GM12801 (cell line): ENCODE measurements around the gene STOX1.

Source experiments
- TF ChIP-seq, protein P1 (sequence below): IDR thresholded peaks from one replicate; pipeline ENCODE4 v1.5.1; 2011; ENCODE audit warnings: control low read depth; ENCODE audit not compliant: insufficient read length; ENCODE audit errors: extremely low read depth

Gene STOX1

DNA sequence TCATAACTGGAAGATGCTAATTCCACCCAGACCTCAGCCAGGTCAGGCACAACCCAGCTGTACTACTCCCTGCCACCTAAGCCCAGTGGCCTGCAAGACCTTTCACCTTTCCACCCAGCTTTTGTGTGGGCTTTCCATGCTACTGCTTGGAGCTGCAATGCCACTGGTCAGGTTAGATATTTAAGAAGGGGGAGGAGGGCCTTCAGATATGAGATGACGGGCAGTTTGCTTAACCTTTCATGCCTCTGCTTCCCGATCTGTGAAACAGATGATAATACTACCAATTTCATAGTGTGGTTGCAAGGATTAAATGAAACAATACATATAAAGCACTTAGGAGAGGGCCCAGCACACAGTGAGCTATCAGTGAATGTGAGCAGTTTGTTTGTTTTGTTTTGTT is 20.9 kb downstream of the STOX1 start:
- TF ChIP-seq, protein P1, sequence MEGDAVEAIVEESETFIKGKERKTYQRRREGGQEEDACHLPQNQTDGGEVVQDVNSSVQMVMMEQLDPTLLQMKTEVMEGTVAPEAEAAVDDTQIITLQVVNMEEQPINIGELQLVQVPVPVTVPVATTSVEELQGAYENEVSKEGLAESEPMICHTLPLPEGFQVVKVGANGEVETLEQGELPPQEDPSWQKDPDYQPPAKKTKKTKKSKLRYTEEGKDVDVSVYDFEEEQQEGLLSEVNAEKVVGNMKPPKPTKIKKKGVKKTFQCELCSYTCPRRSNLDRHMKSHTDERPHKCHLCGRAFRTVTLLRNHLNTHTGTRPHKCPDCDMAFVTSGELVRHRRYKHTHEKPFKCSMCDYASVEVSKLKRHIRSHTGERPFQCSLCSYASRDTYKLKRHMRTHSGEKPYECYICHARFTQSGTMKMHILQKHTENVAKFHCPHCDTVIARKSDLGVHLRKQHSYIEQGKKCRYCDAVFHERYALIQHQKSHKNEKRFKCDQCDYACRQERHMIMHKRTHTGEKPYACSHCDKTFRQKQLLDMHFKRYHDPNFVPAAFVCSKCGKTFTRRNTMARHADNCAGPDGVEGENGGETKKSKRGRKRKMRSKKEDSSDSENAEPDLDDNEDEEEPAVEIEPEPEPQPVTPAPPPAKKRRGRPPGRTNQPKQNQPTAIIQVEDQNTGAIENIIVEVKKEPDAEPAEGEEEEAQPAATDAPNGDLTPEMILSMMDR: no peak

DNA sequence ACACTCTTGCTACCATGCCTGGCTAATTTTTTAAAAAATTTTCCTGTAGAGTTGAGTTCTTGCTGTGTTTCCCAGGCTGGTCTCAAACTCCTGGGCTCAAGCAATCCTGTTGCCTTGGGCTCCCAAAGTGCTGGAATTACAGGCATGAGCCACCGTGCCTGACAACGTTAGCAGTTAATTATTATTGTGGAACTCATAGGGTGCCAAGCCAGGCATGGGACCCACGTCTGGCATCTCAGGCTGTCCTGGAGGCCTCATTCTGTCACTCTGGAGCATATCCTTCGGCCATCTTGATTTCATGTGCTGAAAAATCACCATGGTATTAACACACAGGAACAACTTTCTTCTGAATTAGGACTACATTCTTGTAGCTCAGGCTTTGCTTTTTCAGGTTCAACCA is 21.5 kb downstream of the STOX1 start:
- TF ChIP-seq, protein P1: no peak

DNA sequence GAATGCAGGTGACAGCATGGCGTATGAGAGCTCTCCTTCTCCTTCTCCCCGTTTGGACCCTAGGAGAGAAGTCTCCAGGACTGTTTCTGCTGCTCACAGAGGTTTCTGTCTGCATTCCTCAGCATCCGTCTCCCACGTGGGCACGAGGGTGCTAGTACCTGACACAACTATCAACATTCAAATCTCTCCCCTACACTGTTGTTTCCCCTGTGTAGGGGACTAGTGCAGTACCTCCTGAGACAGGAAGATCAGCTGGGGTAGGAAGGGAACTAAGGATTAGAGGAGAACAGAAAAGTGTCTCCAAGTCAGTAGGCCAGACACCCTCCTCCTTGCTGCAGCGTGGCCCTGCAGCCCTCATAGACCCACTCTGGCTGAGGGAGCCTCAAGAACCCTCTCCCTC is 29.0 kb downstream of the STOX1 start:
- TF ChIP-seq, protein P1: no peak

DNA sequence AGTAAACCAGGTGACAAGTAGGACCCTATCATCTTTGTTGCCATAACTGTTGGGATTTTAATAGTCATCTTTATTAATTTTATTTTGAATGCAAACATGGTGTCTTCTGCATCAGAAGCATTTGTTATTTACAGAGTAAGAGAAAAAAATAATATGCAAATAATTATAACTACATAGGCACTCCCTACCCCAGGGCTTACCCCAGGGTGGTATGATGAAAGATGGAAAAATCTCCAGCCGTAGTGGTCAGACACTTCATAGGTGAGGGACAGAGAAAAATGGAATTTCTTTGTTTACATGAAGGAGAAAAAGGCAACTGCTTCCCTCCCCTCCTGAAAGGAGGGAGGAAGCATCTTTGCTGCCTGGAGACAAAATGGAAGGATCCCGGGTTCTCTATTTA is 29.7 kb downstream of the STOX1 start:
- TF ChIP-seq, protein P1: no peak

DNA sequence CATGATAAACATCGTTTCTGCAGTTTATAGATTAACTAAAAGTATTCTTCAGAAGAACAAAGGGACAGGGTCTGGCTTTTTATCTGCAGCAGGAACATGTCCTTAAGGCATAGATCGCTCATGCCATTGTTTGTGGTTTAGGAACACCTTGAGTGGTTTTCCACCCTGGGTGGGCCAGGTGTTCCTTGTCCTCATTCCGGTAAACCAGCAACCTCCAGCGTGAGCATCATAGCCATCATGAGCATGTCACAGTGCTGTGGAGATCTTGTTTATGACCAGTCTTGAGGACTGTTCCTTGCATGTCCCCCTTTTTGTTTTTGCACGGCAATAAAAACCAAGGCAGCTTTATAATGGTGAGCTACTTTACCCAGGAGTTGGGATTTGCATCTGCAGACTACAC is 33.9 kb downstream of the STOX1 start:
- TF ChIP-seq, protein P1: no peak

DNA sequence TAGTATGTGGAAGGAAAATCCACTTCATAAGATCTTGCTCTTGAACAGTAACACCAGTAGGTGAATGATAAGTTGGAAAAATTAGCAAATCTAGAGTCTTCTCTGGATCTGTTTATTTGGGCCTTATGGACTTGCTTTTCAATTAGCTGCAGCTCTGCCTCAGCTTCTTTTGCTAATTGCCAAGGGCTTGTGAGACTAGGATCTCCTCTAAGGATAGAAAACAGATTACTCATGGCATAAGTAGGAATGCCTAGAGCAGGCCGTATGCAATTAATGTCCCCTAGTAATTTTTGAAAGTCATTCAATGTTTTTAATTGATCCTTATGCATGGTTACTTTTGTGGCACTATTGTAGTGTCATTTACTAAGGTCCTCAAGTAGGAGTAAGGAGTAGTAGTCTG is 37.3 kb downstream of the STOX1 start:
- TF ChIP-seq, protein P1: no peak

DNA sequence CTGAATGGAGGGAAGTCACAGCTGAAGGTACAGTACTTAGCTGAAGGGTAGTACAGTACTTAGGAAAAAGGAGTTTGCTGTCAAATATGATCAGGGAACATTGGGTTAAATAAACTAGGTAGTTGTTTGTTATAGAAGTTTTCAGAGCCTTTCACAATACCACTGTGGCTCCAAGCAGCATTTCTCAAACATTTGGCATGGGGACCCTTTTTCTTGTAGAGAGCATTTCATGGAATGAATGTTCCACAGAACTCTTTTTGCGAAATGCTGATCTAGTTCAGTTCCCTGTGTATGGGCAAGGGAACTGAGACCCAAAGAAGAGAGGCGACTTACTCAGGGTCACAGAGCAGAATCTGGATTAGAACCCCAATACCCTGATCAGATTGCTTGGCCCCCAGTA is 42.3 kb downstream of the STOX1 start:
- TF ChIP-seq, protein P1: no peak

DNA sequence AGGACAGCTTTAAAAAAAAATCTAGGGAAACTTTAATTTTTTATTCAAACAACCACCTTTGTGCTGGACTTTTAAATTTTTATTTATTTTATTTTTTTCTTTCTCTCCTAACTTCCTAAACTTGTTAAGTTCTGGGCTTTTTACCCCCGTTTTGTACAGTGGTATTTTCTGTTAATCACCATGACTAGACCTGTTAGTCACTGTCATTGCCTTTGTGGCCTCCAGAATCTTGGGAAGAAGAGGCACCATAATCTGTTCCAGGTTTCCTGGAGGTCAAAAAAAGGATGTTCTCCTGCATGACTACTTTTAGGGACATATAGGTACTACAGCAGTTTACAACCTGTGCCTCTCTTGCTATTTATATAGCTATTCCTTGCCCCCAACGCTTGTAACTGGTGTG is 42.7 kb downstream of the STOX1 start:
- TF ChIP-seq, protein P1: no peak
